ENCODE measurements around the gene CDK2. TPM values are rescaled to one million over a fixed set of nuclear protein-coding genes. Genes with fewer than 3 reads are reported as not detected.
"Not testable (repeated sequence)": the region's sequence is repeated elsewhere in the genome, so short reads cannot be mapped to it uniquely, and the experiment has no call there.

The CDK2 gene
- total and polyA plus RNA-seq, 9 of the 15 experiments (the other 6 are each of a cell fraction or from before 2014, with no cell fraction given), result 17.4 to 213 (median 109) TPM

- TF ChIP-seq ZNF395 (CRISPR knock-in tag; IDR thresholded peaks at IDR 0.05), result no peak
- TF ChIP-seq ZNF184 (CRISPR knock-in tag; IDR thresholded peaks at IDR 0.05), result no peak
- TF ChIP-seq ZNF609 (CRISPR knock-in tag; IDR thresholded peaks at IDR 0.05; ENCODE audit: borderline replicate concordance), result no peak
- no peak for TF ChIP-seq ZEB2 (IDR thresholded peaks at IDR 0.05)
- no peak for TF ChIP-seq HOMEZ (CRISPR knock-in tag; IDR thresholded peaks at IDR 0.05)
- TF ChIP-seq ELK3 (CRISPR knock-in tag; IDR thresholded peaks at IDR 0.05), result no peak
Measured at GRCh38 chr12:55966408-55967281, at the start of gene CDK2 (continued).

- H3K4me2 ChIP-seq (ENCODE audit: insufficient read depth, low read length); H3K27me3 ChIP-seq (ENCODE audit: control insufficient read depth in 2 of 2, insufficient read depth in 2 of 2, low read length in 2 of 2); H3K27ac ChIP-seq (ENCODE audit: extremely low read depth, low read depth, low read length); FAIRE-seq; BruUV-seq (replicated peaks); in situ Hi-C loops (cut with MboI); H3K9me1 ChIP-seq (ENCODE audit: control insufficient read depth, insufficient read depth, low read length); H3K9ac ChIP-seq (ENCODE audit: insufficient read depth in 1 of 2, low read depth in 2 of 2, low read length in 2 of 2); intact Hi-C loops (cut with micrococcal nuclease); H3K4me1 ChIP-seq (replicated peaks in 1 of 2; ENCODE audit: control insufficient read depth in 2 of 2, insufficient read depth in 2 of 2, low read length in 2 of 2); POLR2A ChIA-PET; H2AFZ ChIP-seq (ENCODE audit: low read depth, low read length); H3K9me3 ChIP-seq (replicated peaks; ENCODE audit: control insufficient read depth, insufficient read depth, low read depth, low read length); H3K4me3 ChIP-seq; H4K20me1 ChIP-seq (replicated peaks; ENCODE audit: control insufficient read depth, insufficient read depth, low read length); CTCF ChIA-PET (ENCODE audit: low intra/inter-chr PET ratio); DNase-seq (ENCODE audit: extremely low read depth in 1 of 4, low spot score in 3 of 4): not testable (repeated sequence)
- WGBS (ENCODE audit: insufficient coverage, low coverage, missing lambda C conversion rate), result 80% methylated on average over 3 of the region's 3 CpGs
- 0 out of 3 replicates have a peak, but pooled peaks have one; percentile 27 for ATAC-seq
- H3K79me2 ChIP-seq (ENCODE audit: control insufficient read depth, insufficient read depth, low read length), result peaks cover 80% of the 10 kb centered on the region
- H3K36me3 ChIP-seq (ENCODE audit: control insufficient read depth, insufficient read depth, low read length), result peaks cover 40% of the 10 kb centered on the region; the same call in 2 of the 3 replicates
Measured at GRCh38 chr12:55919032-55919431, 47.6 kb upstream of the CDK2 start.
